HG03060 (cell line): Measurements from ENCODE around the gene PTPRD.

ENCODE experiments used
- ATAC-seq: cut with Tn5 transposase; IDR thresholded peaks from one replicate; pipeline ENCODE4 v1.9.1; 2021; ENCODE audit warnings: low read depth, moderate number of reproducible peaks; ENCODE audit not compliant: unreplicated experiment

Gene PTPRD

DNA sequence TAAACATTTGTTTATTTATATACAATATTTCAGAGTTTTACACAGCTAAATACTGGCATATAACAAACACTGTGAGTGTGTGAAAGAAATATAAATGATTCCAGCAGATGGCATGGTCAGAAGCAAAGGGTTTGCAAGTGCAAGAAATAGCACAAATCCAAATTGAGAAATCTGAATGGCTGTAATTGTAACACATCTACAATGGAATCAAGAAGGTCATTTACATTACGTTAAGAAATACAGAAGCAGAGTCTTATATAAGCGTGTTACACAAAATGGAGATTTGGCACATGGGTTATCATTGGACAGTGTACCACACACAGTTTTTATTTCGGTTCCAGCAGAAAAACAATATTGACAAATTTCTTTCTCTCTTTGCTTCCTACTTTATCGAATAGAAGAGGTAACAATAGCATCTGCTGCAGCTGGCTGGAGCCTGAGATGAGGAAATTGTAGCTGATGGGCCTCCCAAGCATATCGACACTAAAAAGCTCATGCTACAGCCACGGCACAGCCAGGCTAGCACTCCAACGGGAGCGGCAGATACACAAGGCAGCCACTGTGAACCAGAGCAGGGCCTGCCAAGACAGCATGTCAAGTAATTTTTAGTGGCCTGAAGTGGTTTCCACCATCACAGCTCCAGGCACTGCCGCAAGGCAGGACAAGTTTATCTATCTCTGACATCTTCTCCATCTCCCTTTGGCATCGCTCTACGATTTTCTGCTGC is 2248.6 kb downstream of the PTPRD start:
- ATAC-seq = no peak

GRCh38 chr9:8362250-8362649 is 2250.6 kb downstream of the PTPRD start:
- ATAC-seq = peak; percentile 38

- no peak for ATAC-seq
These were observed 2251.4 kb downstream of the PTPRD start for GRCh38 chr9:8361364-8361763.

DNA sequence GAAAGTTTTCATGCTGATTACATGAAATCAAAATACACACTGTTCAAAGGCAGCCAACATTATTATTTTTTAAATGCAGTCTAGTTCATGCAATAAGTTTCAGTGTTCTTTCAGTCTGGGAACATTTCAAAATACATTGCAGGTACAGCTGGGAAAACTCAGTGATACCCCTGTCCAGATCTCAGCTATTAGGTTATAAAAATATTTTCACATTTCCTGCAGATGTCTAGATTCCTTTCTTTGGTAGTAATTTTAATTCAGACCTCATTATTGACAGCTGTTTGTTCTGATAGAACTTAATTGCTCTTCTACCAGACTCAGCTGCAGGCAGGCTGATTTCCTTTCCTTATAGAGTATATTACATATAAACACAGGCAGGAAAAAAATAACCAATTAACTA is 2256.4 kb downstream of the PTPRD start:
- no peak for ATAC-seq

GRCh38 chr9:8351436-8351835 is 2261.4 kb downstream of the PTPRD start:
- ATAC-seq = no peak

GRCh38 chr9:8349901-8350300 is 2262.9 kb downstream of the PTPRD start:
- no peak for ATAC-seq

- ATAC-seq = no peak
These were observed 2263.4 kb downstream of the PTPRD start for GRCh38 chr9:8349376-8349775.

GRCh38 chr9:8348756-8349155 is 2264.0 kb downstream of the PTPRD start:
- ATAC-seq = no peak

DNA sequence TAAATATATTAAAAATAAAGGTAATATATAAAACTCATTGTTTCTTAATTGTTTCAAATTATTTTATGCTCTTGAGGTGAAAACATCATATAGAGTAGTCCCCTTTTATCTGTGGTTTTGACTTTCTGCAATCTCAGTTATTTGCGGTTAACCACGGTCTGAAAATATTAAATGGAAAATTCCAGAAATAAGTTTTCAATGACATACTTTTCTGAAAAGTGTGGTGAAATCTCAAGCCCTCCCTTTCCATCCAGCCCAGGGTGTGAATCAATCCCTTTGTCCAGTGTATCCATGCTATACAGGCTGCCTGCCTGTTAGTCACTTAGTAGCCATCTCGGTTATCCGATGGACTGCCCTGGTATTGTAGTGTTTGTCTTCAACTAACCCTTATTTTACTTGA is 2266.5 kb downstream of the PTPRD start:
- no peak for ATAC-seq

- no peak for ATAC-seq
These were observed 2273.9 kb downstream of the PTPRD start for GRCh38 chr9:8338767-8339510.

- ATAC-seq = no peak
These were observed 2274.7 kb downstream of the PTPRD start for GRCh38 chr9:8337834-8338766.

DNA sequence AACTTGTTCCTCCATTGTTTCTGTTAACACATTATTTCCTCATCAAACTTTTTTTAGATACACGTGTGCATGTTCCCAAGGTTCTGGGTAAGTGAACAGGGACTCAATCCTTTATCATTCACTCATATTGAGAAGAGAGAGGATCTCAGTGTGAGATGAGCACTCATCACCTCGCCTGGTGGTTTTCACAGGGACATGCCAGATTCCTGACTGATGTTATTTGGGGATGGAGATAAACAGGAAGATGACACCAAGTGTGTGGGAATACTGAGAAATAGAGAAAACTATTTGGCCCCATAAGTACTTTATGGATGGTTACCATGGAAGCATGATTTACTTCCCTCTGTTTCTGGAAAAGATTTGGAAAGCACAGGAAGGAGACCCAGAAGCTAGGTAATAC is 2279.9 kb downstream of the PTPRD start:
- no peak for ATAC-seq

DNA sequence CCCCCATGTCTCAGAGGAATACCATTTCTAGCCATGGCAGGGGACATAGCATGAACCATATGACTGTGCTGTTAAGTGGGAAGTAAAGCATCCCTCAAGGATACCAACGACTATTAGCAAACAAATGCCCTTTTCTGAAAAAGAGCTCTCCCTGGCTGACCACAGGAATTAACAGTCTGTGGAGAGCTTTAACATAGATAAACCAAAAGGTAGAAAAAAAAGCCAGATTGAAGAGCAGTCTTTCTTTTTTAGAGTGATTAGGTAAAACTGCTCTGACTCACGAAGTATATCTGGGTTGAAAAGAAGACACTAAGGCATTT is 2280.5 kb downstream of the PTPRD start:
- ATAC-seq = no peak

DNA sequence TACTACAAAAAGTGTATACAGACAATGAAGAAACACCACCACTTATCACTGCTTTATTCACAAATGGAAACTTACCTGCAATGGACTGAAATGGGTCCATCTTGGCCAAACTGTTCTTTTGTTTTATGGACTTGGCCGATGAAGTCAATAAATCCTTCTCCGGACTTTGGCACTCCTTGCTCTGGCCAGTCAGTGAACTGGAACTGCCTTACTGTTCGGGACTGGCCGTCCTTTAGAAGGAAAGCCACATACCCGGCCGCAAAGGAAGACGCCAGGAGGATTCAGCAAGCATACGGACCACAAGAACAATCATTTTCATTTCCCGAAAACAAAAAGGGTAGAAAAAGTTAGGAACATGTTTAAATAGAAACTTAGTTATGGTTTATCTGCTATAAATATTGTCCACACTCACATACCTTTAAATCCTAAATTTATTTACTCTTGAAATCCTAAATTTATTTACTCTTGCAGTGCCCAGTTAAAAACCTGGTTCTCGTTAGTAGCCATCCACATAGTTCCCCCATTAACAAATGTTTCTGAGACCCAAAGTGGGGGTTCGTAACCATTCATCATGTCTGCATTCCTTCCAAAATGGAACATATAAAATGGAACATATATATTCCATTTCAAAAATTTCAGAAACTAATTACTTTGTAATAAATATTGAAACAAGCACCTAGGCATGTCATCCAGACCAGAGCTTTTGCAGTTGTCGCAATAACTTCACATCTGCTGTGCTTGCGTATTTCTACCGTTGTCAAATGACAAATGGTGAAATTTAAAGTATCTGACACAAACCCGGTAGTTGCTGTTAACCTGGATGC is 2281.1 kb downstream of the PTPRD start:
- no peak for ATAC-seq

- ATAC-seq = no peak
These were observed 2283.1 kb downstream of the PTPRD start for GRCh38 chr9:8329561-8330283.

DNA sequence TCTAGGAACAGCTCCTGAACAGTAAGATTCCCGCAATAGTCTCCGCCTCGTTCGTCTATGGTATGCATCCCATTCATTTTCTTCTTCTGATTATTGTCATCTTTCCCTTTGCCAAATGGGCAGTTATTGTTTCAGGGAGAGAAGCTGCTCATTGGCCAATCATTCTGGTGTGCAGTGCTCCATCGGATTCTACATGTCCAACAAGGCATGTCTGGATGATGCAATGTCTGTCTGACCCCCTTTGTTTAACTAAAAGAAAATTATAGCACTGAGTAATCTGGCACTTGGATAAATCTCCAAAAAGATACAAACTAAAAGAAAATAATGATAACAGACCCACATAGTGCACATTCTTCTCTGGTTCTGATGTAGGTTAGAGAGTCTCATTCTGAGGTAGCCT is 2297.6 kb downstream of the PTPRD start:
- ATAC-seq = no peak

DNA sequence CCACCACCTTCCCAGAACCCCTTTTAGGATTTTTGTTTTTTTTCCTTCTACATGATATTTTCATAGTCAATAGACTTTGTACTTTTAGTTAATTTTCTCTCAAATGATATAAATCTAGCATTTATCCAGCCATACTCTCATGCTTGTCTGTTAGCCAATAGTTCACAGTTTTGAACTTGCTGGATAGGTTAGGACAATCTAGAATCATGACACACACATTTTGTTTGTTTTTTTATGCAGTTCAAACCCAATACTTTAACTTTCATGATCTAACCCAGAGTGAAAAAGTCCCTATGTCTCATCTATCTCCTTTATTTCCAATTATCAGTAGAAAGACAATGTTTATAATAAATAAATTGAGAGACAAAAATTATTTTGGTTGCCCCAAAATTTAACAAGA is 2303.5 kb downstream of the PTPRD start:
- ATAC-seq = no peak

GRCh38 chr9:8304720-8305119 is 2308.1 kb downstream of the PTPRD start:
- ATAC-seq = no peak

DNA sequence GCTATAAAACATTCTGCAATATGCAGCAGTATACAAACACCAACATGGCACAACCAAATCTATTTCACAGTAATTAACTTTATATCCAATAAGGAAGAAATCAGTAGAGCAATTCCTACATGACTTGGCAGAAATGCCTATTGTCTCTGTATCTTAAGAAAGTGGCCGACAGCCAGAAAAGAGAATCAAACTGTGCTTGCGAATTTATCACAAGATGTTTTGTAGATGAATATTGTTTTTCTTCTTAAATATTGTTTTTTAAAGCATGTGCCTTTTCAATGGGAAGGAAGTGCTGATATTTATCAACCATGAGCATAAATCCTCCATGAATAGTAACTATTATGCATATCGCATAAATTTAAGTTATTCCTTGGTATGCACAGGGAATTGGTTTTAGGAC is 2311.5 kb downstream of the PTPRD start:
- ATAC-seq = no peak

DNA sequence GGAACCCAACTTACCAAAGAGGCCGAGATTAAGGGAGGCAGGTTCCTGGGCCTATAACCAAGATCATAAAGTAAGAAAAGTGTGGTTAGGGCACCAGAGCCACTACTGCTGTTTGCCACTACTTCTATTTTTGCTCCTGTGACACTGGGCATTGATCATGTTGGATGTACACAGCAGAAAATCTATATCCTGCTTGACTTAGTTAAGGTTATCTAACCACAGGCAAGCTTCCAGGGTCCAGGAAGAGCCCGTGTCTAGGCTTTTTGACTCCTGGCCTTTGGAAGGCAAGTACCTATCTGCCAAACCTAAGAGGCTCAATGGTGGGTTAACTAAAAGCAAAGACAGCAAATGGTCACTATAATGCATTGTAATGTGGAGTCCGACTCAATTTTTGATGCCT is 2315.8 kb downstream of the PTPRD start:
- ATAC-seq = no peak
